Parathyroid adenoma (tissue), 2 donors: Measurements from ENCODE around the gene DLL4.

ENCODE experiments used
- H2AFZ ChIP-seq: fragments of 300-600 bp; sonication (generic); one replicate; pipeline ENCODE4 v1.7.0; 2017; ENCODE audit warnings: antibody characterized with exemption, mild to moderate bottlenecking
- H3K27ac ChIP-seq: fragments of 300-600 bp; sonication (generic); one replicate; pipeline ENCODE4 v1.7.0; 2017
- H3K27me3 ChIP-seq: fragments of 300-600 bp; sonication (generic); one replicate; pipeline ENCODE4 v1.7.0; 2017; ENCODE audit warnings: low read length; ENCODE audit not compliant: control insufficient read depth, insufficient read depth
- H3K36me3 ChIP-seq: fragments of 300-600 bp; sonication (generic); one replicate; pipeline ENCODE4 v1.7.0; 2017; ENCODE audit warnings: low read length; ENCODE audit not compliant: control insufficient read depth, insufficient read depth
- H3K4me1 ChIP-seq: fragments of 300-600 bp; sonication (generic); one replicate; pipeline ENCODE4 v1.7.0; 2017; ENCODE audit warnings: control low read depth
- H3K4me2 ChIP-seq: fragments of 300-600 bp; sonication (generic); one replicate; pipeline ENCODE4 v1.7.0; 2017; ENCODE audit warnings: low read length
- H3K4me3 ChIP-seq: fragments of 300-600 bp; sonication (generic); one replicate; pipeline ENCODE4 v1.7.0; 2017; ENCODE audit warnings: low read depth, low read length
- H3K79me2 ChIP-seq: fragments of 300-600 bp; sonication (generic); one replicate; pipeline ENCODE4 v1.7.0; 2017; ENCODE audit warnings: control low read depth
- H3K9ac ChIP-seq: fragments of 300-600 bp; sonication (generic); one replicate; pipeline ENCODE4 v1.7.0; 2017; ENCODE audit warnings: mild to moderate bottlenecking
- H3K9me3 ChIP-seq: fragments of 300-600 bp; sonication (generic); one replicate; pipeline ENCODE4 v1.7.0; 2017; ENCODE audit warnings: low read length; ENCODE audit not compliant: control insufficient read depth
- CTCF ChIP-seq: fragments of 300-600 bp; sonication (generic); IDR thresholded peaks from one replicate; pipeline ENCODE4 v1.7.0; 2017; ENCODE audit warnings: antibody characterized with exemption, mild to moderate bottlenecking
- donor health status: primary hyperparathyroidism.

The DLL4 gene

GRCh38 chr15:40936709-40937666 lies 7.8 kb downstream of the DLL4 start:
- Histone ChIP-seq H3K9ac (no peak overlapping the region), H3K4me2 (no peak overlapping the region), H3K27me3 (no peaks in the 10 kb centered on the region), H3K9me3 (no peaks in the 10 kb centered on the region), H3K79me2 (no peaks in the 10 kb centered on the region), H3K4me3 (no peak overlapping the region), H3K27ac (no peak overlapping the region), H3K36me3 (no peaks in the 10 kb centered on the region), H3K4me1 (peaks cover 2% of the 10 kb centered on the region), H2AFZ (no peak overlapping the region)
- TF ChIP-seq CTCF = no peak

- H3K9me3 ChIP-seq = no peaks in the 10 kb centered on the region
- no peak overlapping the region for H3K4me3 ChIP-seq
- H3K79me2 ChIP-seq = no peaks in the 10 kb centered on the region
- H3K4me2 ChIP-seq = peak overlapping the region; percentile 17
- no peak overlapping the region for H3K27ac ChIP-seq
- H2AFZ ChIP-seq = peak overlapping the region; percentile 56
- no peak overlapping the region for H3K9ac ChIP-seq
- H3K27me3 ChIP-seq = no peaks in the 10 kb centered on the region
- H3K36me3 ChIP-seq = no peaks in the 10 kb centered on the region
- peaks cover 2% of the 10 kb centered on the region for H3K4me1 ChIP-seq
- peak; percentile 59 for TF ChIP-seq CTCF
These were observed 8.8 kb downstream of the DLL4 start for GRCh38 chr15:40937762-40938535.

- Histone ChIP-seq H3K27ac (no peak overlapping the region), H3K4me3 (no peak overlapping the region), H3K27me3 (no peaks in the 10 kb centered on the region), H3K4me2 (no peak overlapping the region), H3K9me3 (no peaks in the 10 kb centered on the region), H3K36me3 (no peaks in the 10 kb centered on the region), H2AFZ (peak overlapping the region; percentile 56), H3K4me1 (peaks cover 2% of the 10 kb centered on the region), H3K9ac (no peak overlapping the region), H3K79me2 (no peaks in the 10 kb centered on the region)
- no peak for TF ChIP-seq CTCF
These were observed 9.4 kb downstream of the DLL4 start for GRCh38 chr15:40938536-40938870.

- H3K4me1 ChIP-seq = peaks cover 2% of the 10 kb centered on the region
- H3K27me3 ChIP-seq = no peaks in the 10 kb centered on the region
- H3K4me2 ChIP-seq = no peak overlapping the region
- H3K9ac ChIP-seq = no peak overlapping the region
- no peaks in the 10 kb centered on the region for H3K36me3 ChIP-seq
- H2AFZ ChIP-seq = no peak overlapping the region
- TF ChIP-seq CTCF = no peak
- H3K9me3 ChIP-seq = no peaks in the 10 kb centered on the region
- no peak overlapping the region for H3K4me3 ChIP-seq
- H3K27ac ChIP-seq = peak overlapping the region; percentile 69
- H3K79me2 ChIP-seq = no peaks in the 10 kb centered on the region
These were observed 11.2 kb downstream of the DLL4 start for GRCh38 chr15:40940296-40940801.
